ENCODE data around the gene HSD17B12.

DNA sequence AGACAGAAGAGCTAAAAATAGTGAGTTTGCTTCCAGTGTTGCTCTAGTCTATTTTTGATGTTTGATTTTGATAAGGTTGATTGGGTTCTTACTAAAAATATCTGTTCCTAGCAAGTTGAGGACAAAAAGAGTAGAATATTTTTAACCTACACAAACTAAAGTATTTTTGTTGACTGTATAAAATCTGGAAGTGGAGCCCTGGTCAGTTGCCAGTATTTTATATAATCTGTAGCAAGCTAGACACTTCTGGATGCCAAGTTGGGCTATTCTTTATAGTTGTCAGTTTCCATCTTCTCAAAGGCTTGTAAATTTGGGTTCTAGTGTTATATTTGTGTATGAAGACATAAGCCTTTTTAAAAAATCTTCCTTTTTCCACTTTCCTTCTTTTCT is 56.7 kb downstream of the HSD17B12 start:
- TF ChIP-seq, protein P1, sequence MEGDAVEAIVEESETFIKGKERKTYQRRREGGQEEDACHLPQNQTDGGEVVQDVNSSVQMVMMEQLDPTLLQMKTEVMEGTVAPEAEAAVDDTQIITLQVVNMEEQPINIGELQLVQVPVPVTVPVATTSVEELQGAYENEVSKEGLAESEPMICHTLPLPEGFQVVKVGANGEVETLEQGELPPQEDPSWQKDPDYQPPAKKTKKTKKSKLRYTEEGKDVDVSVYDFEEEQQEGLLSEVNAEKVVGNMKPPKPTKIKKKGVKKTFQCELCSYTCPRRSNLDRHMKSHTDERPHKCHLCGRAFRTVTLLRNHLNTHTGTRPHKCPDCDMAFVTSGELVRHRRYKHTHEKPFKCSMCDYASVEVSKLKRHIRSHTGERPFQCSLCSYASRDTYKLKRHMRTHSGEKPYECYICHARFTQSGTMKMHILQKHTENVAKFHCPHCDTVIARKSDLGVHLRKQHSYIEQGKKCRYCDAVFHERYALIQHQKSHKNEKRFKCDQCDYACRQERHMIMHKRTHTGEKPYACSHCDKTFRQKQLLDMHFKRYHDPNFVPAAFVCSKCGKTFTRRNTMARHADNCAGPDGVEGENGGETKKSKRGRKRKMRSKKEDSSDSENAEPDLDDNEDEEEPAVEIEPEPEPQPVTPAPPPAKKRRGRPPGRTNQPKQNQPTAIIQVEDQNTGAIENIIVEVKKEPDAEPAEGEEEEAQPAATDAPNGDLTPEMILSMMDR (IDR thresholded peaks at IDR 0.05) = no peak
- TF ChIP-seq, protein P2, sequence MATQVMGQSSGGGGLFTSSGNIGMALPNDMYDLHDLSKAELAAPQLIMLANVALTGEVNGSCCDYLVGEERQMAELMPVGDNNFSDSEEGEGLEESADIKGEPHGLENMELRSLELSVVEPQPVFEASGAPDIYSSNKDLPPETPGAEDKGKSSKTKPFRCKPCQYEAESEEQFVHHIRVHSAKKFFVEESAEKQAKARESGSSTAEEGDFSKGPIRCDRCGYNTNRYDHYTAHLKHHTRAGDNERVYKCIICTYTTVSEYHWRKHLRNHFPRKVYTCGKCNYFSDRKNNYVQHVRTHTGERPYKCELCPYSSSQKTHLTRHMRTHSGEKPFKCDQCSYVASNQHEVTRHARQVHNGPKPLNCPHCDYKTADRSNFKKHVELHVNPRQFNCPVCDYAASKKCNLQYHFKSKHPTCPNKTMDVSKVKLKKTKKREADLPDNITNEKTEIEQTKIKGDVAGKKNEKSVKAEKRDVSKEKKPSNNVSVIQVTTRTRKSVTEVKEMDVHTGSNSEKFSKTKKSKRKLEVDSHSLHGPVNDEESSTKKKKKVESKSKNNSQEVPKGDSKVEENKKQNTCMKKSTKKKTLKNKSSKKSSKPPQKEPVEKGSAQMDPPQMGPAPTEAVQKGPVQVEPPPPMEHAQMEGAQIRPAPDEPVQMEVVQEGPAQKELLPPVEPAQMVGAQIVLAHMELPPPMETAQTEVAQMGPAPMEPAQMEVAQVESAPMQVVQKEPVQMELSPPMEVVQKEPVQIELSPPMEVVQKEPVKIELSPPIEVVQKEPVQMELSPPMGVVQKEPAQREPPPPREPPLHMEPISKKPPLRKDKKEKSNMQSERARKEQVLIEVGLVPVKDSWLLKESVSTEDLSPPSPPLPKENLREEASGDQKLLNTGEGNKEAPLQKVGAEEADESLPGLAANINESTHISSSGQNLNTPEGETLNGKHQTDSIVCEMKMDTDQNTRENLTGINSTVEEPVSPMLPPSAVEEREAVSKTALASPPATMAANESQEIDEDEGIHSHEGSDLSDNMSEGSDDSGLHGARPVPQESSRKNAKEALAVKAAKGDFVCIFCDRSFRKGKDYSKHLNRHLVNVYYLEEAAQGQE (IDR thresholded peaks at IDR 0.05; ENCODE audit: insufficient read depth in 1 of 2, low read depth in 2 of 2, low read length in 1 of 2) = no peak
- no peak for TF ChIP-seq POLR2AphosphoS5 (IDR thresholded peaks at IDR 0.05; ENCODE audit: low read depth, low read length)
- no peak for TF ChIP-seq SIN3A (IDR thresholded peaks at IDR 0.05; ENCODE audit: borderline replicate concordance, insufficient read depth, low read depth, low read length)
- TF ChIP-seq TCF7L2 (IDR thresholded peaks at IDR 0.05; ENCODE audit: low read depth, low read length) = no peak

Measured in Panc1 (cell line).